Islet of Langerhans (tissue), 1 donor: ENCODE results near the gene NFATC2.

Source experiments
- FAIRE-seq: peaks from one replicate; lab custom pipeline; 2011; peaks lifted over from hg19 to GRCh38; lab: Jason Lieb, UNC

The NFATC2 gene

GRCh38 chr20:51450221-51450712 is 92.3 kb downstream of the NFATC2 start:
- no peak for FAIRE-seq

- no peak for FAIRE-seq
Measured at GRCh38 chr20:51449498-51450220, 92.9 kb downstream of the NFATC2 start.

GRCh38 chr20:51447765-51448148 is 94.8 kb downstream of the NFATC2 start:
- FAIRE-seq: no peak

GRCh38 chr20:51447097-51447764 is 95.3 kb downstream of the NFATC2 start:
- no peak for FAIRE-seq

GRCh38 chr20:51446656-51447055 is 95.9 kb downstream of the NFATC2 start:
- FAIRE-seq: no peak

GRCh38 chr20:51446230-51446629 is 96.3 kb downstream of the NFATC2 start:
- FAIRE-seq: no peak

- FAIRE-seq: no peak
Measured at GRCh38 chr20:51445591-51445990, 96.9 kb downstream of the NFATC2 start.

GRCh38 chr20:51444922-51445438 is 97.5 kb downstream of the NFATC2 start:
- no peak for FAIRE-seq

- no peak for FAIRE-seq
Measured at GRCh38 chr20:51444467-51444866, 98.1 kb downstream of the NFATC2 start.

- no peak for FAIRE-seq
Measured at GRCh38 chr20:51442602-51443001, 99.9 kb downstream of the NFATC2 start.

GRCh38 chr20:51440589-51440988 is 101.9 kb downstream of the NFATC2 start:
- FAIRE-seq: no peak

- no peak for FAIRE-seq
Measured at GRCh38 chr20:51439160-51439689, 103.3 kb downstream of the NFATC2 start.

GRCh38 chr20:51438136-51438535 is 104.4 kb downstream of the NFATC2 start:
- FAIRE-seq: no peak

GRCh38 chr20:51437182-51437924 is 105.2 kb downstream of the NFATC2 start:
- FAIRE-seq: no peak

GRCh38 chr20:51434580-51435247 is 107.8 kb downstream of the NFATC2 start:
- FAIRE-seq: no peak

- FAIRE-seq: no peak
Measured at GRCh38 chr20:51434026-51434425, 108.5 kb downstream of the NFATC2 start.

- no peak for FAIRE-seq
Measured at GRCh38 chr20:51432875-51433274, 109.6 kb downstream of the NFATC2 start.

- no peak for FAIRE-seq
Measured at GRCh38 chr20:51432251-51432784, 110.2 kb downstream of the NFATC2 start.

- FAIRE-seq: no peak
Measured at GRCh38 chr20:51431321-51431720, 111.2 kb downstream of the NFATC2 start.

- FAIRE-seq: no peak
Measured at GRCh38 chr20:51430198-51430950, 112.1 kb downstream of the NFATC2 start.

- no peak for FAIRE-seq
Measured at GRCh38 chr20:51429696-51430095, 112.8 kb downstream of the NFATC2 start.
